ENCODE results near the gene ZBTB7B.

Gene ZBTB7B

GRCh38 chr1:155038602-155039307 is 36.2 kb downstream of the ZBTB7B start:
- DNase-seq (ENCODE audit: low read depth), result no peak

GRCh38 chr1:155039308-155039669 is 36.7 kb downstream of the ZBTB7B start:
- DNase-seq (ENCODE audit: low read depth), result no peak

- DNase-seq (ENCODE audit: low read depth), result no peak
Observed at GRCh38 chr1:155040358-155041093, 37.9 kb downstream of the ZBTB7B start.

GRCh38 chr1:155042789-155043188 is 40.2 kb downstream of the ZBTB7B start:
- DNase-seq (ENCODE audit: low read depth), result no peak

- no peak for DNase-seq (ENCODE audit: low read depth)
Observed at GRCh38 chr1:155043301-155043702, 40.7 kb downstream of the ZBTB7B start.

- DNase-seq (ENCODE audit: low read depth), result no peak
Observed at GRCh38 chr1:155043793-155044192, 41.2 kb downstream of the ZBTB7B start.

GRCh38 chr1:155044365-155044764 is 41.8 kb downstream of the ZBTB7B start:
- DNase-seq (ENCODE audit: low read depth), result no peak

- peak; percentile 45 for DNase-seq (ENCODE audit: low read depth)
Observed at GRCh38 chr1:155044812-155045657, 42.4 kb downstream of the ZBTB7B start.

GRCh38 chr1:155048449-155049334 is 46.1 kb downstream of the ZBTB7B start:
- DNase-seq (ENCODE audit: low read depth), result no peak

- no peak for DNase-seq (ENCODE audit: low read depth)
Observed at GRCh38 chr1:155049651-155050559, 47.3 kb downstream of the ZBTB7B start.

- DNase-seq (ENCODE audit: low read depth), result peak; percentile 71
Observed at GRCh38 chr1:155050560-155051341, 48.1 kb downstream of the ZBTB7B start, which contains the start of gene ADAM15. Gene ADAM15 (plus strand): TSS chr1:155051316. CDS start chr1:155051387, 71 bp downstream.

GRCh38 chr1:155051342-155051776 is 48.8 kb downstream of the ZBTB7B start:
- DNase-seq (ENCODE audit: low read depth), result no peak

- DNase-seq (ENCODE audit: low read depth), result peak; percentile 44
Observed at GRCh38 chr1:155051777-155052398, 49.3 kb downstream of the ZBTB7B start.

- no peak for DNase-seq (ENCODE audit: low read depth)
Observed at GRCh38 chr1:155052439-155053395, 50.1 kb downstream of the ZBTB7B start.

- DNase-seq (ENCODE audit: low read depth), result no peak
Observed at GRCh38 chr1:155053531-155054105, 51.0 kb downstream of the ZBTB7B start.

GRCh38 chr1:155057104-155057503 is 54.5 kb downstream of the ZBTB7B start:
- DNase-seq (ENCODE audit: low read depth), result no peak

- DNase-seq (ENCODE audit: low read depth), result no peak
Observed at GRCh38 chr1:155057788-155058211, 55.2 kb downstream of the ZBTB7B start.

- DNase-seq (ENCODE audit: low read depth), result no peak
Observed at GRCh38 chr1:155060736-155061135, 58.1 kb downstream of the ZBTB7B start.

All from stimulated activated CD4-positive, alpha-beta T cell treated with anti-CD3 and anti-CD28 coated beads, Interleukin-2, amount 100 ng/mL, for 4 hours (primary cell).